ENCODE results near the gene PBX1.

PBX1 gene

DNA sequence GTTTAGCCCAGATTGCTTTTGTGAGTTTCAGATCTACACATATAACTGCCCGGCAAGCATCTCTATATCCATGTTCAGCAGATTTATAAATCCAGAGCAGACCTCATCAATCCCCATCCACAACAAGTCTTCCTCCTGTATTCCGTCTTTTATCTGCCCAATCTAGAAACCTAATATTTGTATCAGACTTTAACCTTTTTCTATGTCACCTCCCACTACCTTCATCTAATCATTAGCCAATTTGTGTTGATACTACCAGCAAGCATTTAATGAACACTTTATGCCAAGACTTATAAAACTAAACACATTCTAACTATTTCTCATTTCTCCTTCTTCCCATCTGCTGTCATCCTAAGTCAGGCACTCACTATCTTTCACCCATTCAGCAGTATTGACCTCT, 135.5 kb downstream of the PBX1 start:
- no peaks in the 10 kb centered on the region for H3K9me3 ChIP-seq (ENCODE audit: control insufficient read depth, insufficient read depth, low read length)
- no peak for TF ChIP-seq EZH2phosphoT487 (IDR thresholded peaks at IDR 0.05; ENCODE audit: borderline replicate concordance, low read length)
- TF ChIP-seq, protein P1, sequence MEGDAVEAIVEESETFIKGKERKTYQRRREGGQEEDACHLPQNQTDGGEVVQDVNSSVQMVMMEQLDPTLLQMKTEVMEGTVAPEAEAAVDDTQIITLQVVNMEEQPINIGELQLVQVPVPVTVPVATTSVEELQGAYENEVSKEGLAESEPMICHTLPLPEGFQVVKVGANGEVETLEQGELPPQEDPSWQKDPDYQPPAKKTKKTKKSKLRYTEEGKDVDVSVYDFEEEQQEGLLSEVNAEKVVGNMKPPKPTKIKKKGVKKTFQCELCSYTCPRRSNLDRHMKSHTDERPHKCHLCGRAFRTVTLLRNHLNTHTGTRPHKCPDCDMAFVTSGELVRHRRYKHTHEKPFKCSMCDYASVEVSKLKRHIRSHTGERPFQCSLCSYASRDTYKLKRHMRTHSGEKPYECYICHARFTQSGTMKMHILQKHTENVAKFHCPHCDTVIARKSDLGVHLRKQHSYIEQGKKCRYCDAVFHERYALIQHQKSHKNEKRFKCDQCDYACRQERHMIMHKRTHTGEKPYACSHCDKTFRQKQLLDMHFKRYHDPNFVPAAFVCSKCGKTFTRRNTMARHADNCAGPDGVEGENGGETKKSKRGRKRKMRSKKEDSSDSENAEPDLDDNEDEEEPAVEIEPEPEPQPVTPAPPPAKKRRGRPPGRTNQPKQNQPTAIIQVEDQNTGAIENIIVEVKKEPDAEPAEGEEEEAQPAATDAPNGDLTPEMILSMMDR (IDR thresholded peaks at IDR 0.05; ENCODE audit: low read depth, low read length, poor library complexity, severe bottlenecking) = no peak
- no peaks in the 10 kb centered on the region for H3K9me2 ChIP-seq (replicated peaks; ENCODE audit: control insufficient read depth, low read length)
- H3K27ac ChIP-seq (ENCODE audit: low read depth, low read length) = no peak overlapping the region
- H3K4me1 ChIP-seq (ENCODE audit: control insufficient read depth, low read length) = no peaks in the 10 kb centered on the region
- no peaks in the 10 kb centered on the region for H3K27me3 ChIP-seq (ENCODE audit: control insufficient read depth, low read length)
- no peaks in the 10 kb centered on the region for H4K20me1 ChIP-seq (ENCODE audit: control insufficient read depth, insufficient read depth, low read depth, low read length)
- H3K36me3 ChIP-seq (ENCODE audit: control insufficient read depth, low read length) = no peaks in the 10 kb centered on the region
- no peak overlapping the region for H3K4me3 ChIP-seq (ENCODE audit: low read length)
- H3F3A ChIP-seq (ENCODE audit: control insufficient read depth, insufficient read depth) = no peaks in the 10 kb centered on the region
- H3K4me2 ChIP-seq (ENCODE audit: low read length) = no peak overlapping the region
- H3K79me2 ChIP-seq (ENCODE audit: control insufficient read depth, low read length) = no peaks in the 10 kb centered on the region

DNA sequence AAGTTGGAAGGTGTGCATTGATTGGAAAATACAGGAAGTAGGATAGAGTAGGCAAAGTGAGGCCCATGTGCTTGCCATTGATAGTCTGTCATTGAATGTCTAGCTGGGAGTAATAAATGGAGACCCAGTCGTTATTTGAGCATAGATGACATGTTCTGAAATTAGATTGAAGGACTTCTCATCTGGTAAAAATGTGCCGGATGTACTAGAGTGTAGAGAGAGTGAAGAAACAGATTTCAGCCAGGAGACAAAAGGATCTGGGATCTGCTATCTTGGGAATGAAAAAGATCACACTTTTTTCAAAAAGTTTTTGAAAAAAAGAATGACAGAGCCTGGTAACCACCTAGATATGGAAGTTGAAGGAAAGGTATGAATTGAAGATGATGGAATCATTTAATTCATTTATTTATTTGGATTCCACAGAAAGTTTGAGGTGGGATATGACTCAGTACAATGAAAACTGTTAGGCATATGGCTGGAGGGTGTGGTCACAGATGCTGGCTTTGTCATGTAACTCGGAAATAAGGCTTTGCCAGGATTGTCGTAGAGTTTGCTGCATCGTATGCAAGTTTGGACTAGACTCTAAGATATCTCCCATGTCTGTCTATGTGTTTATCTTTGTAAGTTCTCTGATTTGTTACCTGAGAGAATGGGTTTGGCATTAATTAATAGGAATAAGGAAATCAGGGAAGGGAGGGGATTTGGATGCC, 137.1 kb downstream of the PBX1 start:
- Histone ChIP-seq H3K4me3 (ENCODE audit: low read length) (no peak overlapping the region), H3K9me2 (replicated peaks; ENCODE audit: control insufficient read depth, low read length) (no peaks in the 10 kb centered on the region), H3K36me3 (ENCODE audit: control insufficient read depth, low read length) (no peaks in the 10 kb centered on the region), H3K27me3 (ENCODE audit: control insufficient read depth, low read length) (no peaks in the 10 kb centered on the region), H4K20me1 (ENCODE audit: control insufficient read depth, insufficient read depth, low read depth, low read length) (no peaks in the 10 kb centered on the region), H3K27ac (ENCODE audit: low read depth, low read length) (no peak overlapping the region), H3F3A (ENCODE audit: control insufficient read depth, insufficient read depth) (no peaks in the 10 kb centered on the region), H3K4me2 (ENCODE audit: low read length) (no peak overlapping the region), H3K9me3 (ENCODE audit: control insufficient read depth, insufficient read depth, low read length) (no peaks in the 10 kb centered on the region), H3K79me2 (ENCODE audit: control insufficient read depth, low read length) (no peaks in the 10 kb centered on the region), H3K4me1 (ENCODE audit: control insufficient read depth, low read length) (no peaks in the 10 kb centered on the region)
- TF ChIP-seq EZH2phosphoT487 (IDR thresholded peaks at IDR 0.05; ENCODE audit: borderline replicate concordance, low read length) = no peak
- TF ChIP-seq, protein P1 (IDR thresholded peaks at IDR 0.05; ENCODE audit: low read depth, low read length, poor library complexity, severe bottlenecking) = no peak

DNA sequence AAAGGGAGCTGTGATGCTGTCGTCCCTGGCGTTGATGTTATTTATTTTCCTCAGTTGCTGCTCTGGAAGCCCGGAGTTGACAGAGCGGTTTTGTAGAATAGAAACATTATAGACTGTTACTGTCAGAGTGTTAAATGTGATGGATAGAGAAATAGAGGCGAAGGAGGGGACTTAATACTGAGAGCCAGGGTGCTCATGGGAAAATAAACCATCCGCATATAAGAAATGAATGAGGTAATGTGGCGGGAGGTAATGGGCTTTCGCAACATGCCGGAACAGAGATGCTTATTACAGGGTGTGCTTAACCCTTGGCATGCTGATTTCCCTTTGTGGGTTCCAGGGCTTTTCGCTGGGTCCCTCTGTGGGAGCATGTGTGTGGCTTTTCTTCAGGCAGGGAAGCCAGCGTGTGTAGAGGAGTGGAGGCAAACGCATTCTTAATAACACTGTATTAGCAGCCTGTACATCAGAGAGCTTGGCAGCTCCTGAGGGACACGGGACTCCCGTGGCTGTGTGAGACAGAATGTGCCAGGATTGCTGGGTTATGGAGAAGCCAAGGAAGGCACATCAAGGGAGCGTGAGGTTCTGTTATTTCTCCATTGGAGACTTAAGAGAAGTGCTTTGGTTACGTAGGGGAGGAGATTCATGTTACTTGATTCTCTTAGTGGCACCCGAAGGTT, 141.0 kb downstream of the PBX1 start:
- TF ChIP-seq, protein P1 (IDR thresholded peaks at IDR 0.05; ENCODE audit: low read depth, low read length, poor library complexity, severe bottlenecking) = no peak
- TF ChIP-seq EZH2phosphoT487 (IDR thresholded peaks at IDR 0.05; ENCODE audit: borderline replicate concordance, low read length) = no peak
- Histone ChIP-seq H3K27me3 (ENCODE audit: control insufficient read depth, low read length) (no peaks in the 10 kb centered on the region), H3K79me2 (ENCODE audit: control insufficient read depth, low read length) (no peaks in the 10 kb centered on the region), H3F3A (ENCODE audit: control insufficient read depth, insufficient read depth) (no peaks in the 10 kb centered on the region), H4K20me1 (ENCODE audit: control insufficient read depth, insufficient read depth, low read depth, low read length) (no peaks in the 10 kb centered on the region), H3K36me3 (ENCODE audit: control insufficient read depth, low read length) (no peaks in the 10 kb centered on the region), H3K4me2 (ENCODE audit: low read length) (no peak overlapping the region), H3K27ac (ENCODE audit: low read depth, low read length) (no peak overlapping the region), H3K4me3 (ENCODE audit: low read length) (no peak overlapping the region), H3K9me3 (ENCODE audit: control insufficient read depth, insufficient read depth, low read length) (no peaks in the 10 kb centered on the region), H3K9me2 (replicated peaks; ENCODE audit: control insufficient read depth, low read length) (no peaks in the 10 kb centered on the region), H3K4me1 (ENCODE audit: control insufficient read depth, low read length) (no peaks in the 10 kb centered on the region)

Data from DOHH2 (cell line).